ENCODE measurements around the gene SCLT1. TPM values are rescaled to one million over a fixed set of nuclear protein-coding genes. Genes with fewer than 3 reads are reported as not detected.

SCLT1 gene
- total RNA-seq, 2 donors from 2014 or later = 19.5 to 21.2 TPM

GRCh38 chr4:128869776-128870509 is 223.4 kb downstream of the SCLT1 start:
- H3K9me3 ChIP-seq (ENCODE audit: control insufficient read depth, low read length, poor library complexity, severe bottlenecking) = no peaks in the 10 kb centered on the region
- Mint-ChIP-seq H3K4me1 (peaks cover 10% of the 10 kb centered on the region), H3K36me3 (ENCODE audit: low read depth) (peaks cover 18% of the 10 kb centered on the region), H3K27me3 (no peaks in the 10 kb centered on the region), H3K27ac (peak overlapping the region; percentile 76), H3K4me3 (no peak overlapping the region)
- DNase-seq (no peak), ATAC-seq (no peak)

- no peaks in the 10 kb centered on the region for H3K27me3 Mint-ChIP-seq
- H3K36me3 Mint-ChIP-seq (ENCODE audit: low read depth) = peaks cover 17% of the 10 kb centered on the region
- peak overlapping the region; percentile 76 for H3K27ac Mint-ChIP-seq
- no peak for ATAC-seq
- H3K4me3 Mint-ChIP-seq = no peak overlapping the region
- no peaks in the 10 kb centered on the region for H3K9me3 ChIP-seq (ENCODE audit: control insufficient read depth, low read length, poor library complexity, severe bottlenecking)
- no peak for DNase-seq
- H3K4me1 Mint-ChIP-seq = peaks cover 10% of the 10 kb centered on the region
Observed at GRCh38 chr4:128868758-128869157, 224.6 kb downstream of the SCLT1 start.

GRCh38 chr4:128866691-128867090 is 226.6 kb downstream of the SCLT1 start:
- no peak for ATAC-seq
- no peaks in the 10 kb centered on the region for H3K9me3 ChIP-seq (ENCODE audit: control insufficient read depth, low read length, poor library complexity, severe bottlenecking)
- Mint-ChIP-seq H3K27me3 (no peaks in the 10 kb centered on the region), H3K27ac (peak overlapping the region; percentile 72), H3K4me1 (peaks cover 25% of the 10 kb centered on the region), H3K36me3 (ENCODE audit: low read depth) (peaks cover 12% of the 10 kb centered on the region), H3K4me3 (no peak overlapping the region)
- DNase-seq = no peak

- no peak for ATAC-seq
Observed at GRCh38 chr4:128866269-128866668, 227.1 kb downstream of the SCLT1 start.

GRCh38 chr4:128865132-128865531 is 228.2 kb downstream of the SCLT1 start:
- no peaks in the 10 kb centered on the region for H3K27me3 Mint-ChIP-seq
- DNase-seq (no peak), ATAC-seq (no peak)
- peak overlapping the region; percentile 72 for H3K27ac Mint-ChIP-seq
- peak overlapping the region; percentile 55 for H3K4me3 Mint-ChIP-seq
- H3K4me1 Mint-ChIP-seq = peaks cover 32% of the 10 kb centered on the region
- H3K36me3 Mint-ChIP-seq (ENCODE audit: low read depth) = peaks cover 10% of the 10 kb centered on the region
- no peaks in the 10 kb centered on the region for H3K9me3 ChIP-seq (ENCODE audit: control insufficient read depth, low read length, poor library complexity, severe bottlenecking)

More at GRCh38 chr4:128866269-128866668, 227.1 kb downstream of the SCLT1 start:
- Mint-ChIP-seq H3K36me3 (ENCODE audit: low read depth) (peaks cover 10% of the 10 kb centered on the region), H3K27me3 (no peaks in the 10 kb centered on the region), H3K4me1 (peaks cover 28% of the 10 kb centered on the region), H3K27ac (peak overlapping the region; percentile 72), H3K4me3 (no peak overlapping the region)
- no peaks in the 10 kb centered on the region for H3K9me3 ChIP-seq (ENCODE audit: control insufficient read depth, low read length, poor library complexity, severe bottlenecking)
- DNase-seq = no peak

GRCh38 chr4:128863312-128864075 is 229.8 kb downstream of the SCLT1 start:
- Mint-ChIP-seq H3K36me3 (ENCODE audit: low read depth) (peaks cover 17% of the 10 kb centered on the region), H3K27me3 (no peaks in the 10 kb centered on the region), H3K4me3 (peak overlapping the region; percentile 28), H3K4me1 (peaks cover 36% of the 10 kb centered on the region), H3K27ac (peak overlapping the region; percentile 88)
- DNase-seq (peak; percentile 53 to 60 (median 54)), ATAC-seq (peak; percentile 30)
- H3K9me3 ChIP-seq (ENCODE audit: control insufficient read depth, low read length, poor library complexity, severe bottlenecking) = no peaks in the 10 kb centered on the region

GRCh38 chr4:128862608-128863311 is 230.6 kb downstream of the SCLT1 start:
- peak in 2 of 3 donors; percentile 15 to 32 for DNase-seq
- Mint-ChIP-seq H3K36me3 (ENCODE audit: low read depth) (peaks cover 19% of the 10 kb centered on the region), H3K27me3 (no peaks in the 10 kb centered on the region), H3K27ac (peak overlapping the region; percentile 88), H3K4me1 (peaks cover 38% of the 10 kb centered on the region), H3K4me3 (peak overlapping the region; percentile 28)
- H3K9me3 ChIP-seq (ENCODE audit: control insufficient read depth, low read length, poor library complexity, severe bottlenecking) = no peaks in the 10 kb centered on the region
- peak; percentile 92 for ATAC-seq

GRCh38 chr4:128861856-128862518 is 231.4 kb downstream of the SCLT1 start:
- no peaks in the 10 kb centered on the region for H3K9me3 ChIP-seq (ENCODE audit: control insufficient read depth, low read length, poor library complexity, severe bottlenecking)
- Mint-ChIP-seq H3K4me1 (peaks cover 39% of the 10 kb centered on the region), H3K4me3 (peak overlapping the region; percentile 19), H3K36me3 (ENCODE audit: low read depth) (peaks cover 19% of the 10 kb centered on the region), H3K27me3 (no peaks in the 10 kb centered on the region), H3K27ac (peak overlapping the region; percentile 88)
- ATAC-seq (peak; percentile 18), DNase-seq (no peak)

- no peak overlapping the region for H3K4me3 Mint-ChIP-seq
- peaks cover 15% of the 10 kb centered on the region for H3K36me3 Mint-ChIP-seq (ENCODE audit: low read depth)
- H3K4me1 Mint-ChIP-seq = peaks cover 34% of the 10 kb centered on the region
- ATAC-seq (no peak), DNase-seq (no peak)
- no peaks in the 10 kb centered on the region for H3K27me3 Mint-ChIP-seq
- no peak overlapping the region for H3K27ac Mint-ChIP-seq
- H3K9me3 ChIP-seq (ENCODE audit: control insufficient read depth, low read length, poor library complexity, severe bottlenecking) = no peaks in the 10 kb centered on the region
Observed at GRCh38 chr4:128859887-128860677, 233.3 kb downstream of the SCLT1 start.

- H3K9me3 ChIP-seq (ENCODE audit: control insufficient read depth, low read length, poor library complexity, severe bottlenecking) = no peaks in the 10 kb centered on the region
Observed at GRCh38 chr4:128858879-128859671, 234.3 kb downstream of the SCLT1 start.

GRCh38 chr4:128856246-128856645 is 237.1 kb downstream of the SCLT1 start:
- ATAC-seq (no peak), DNase-seq (no peak)
- peak overlapping the region; percentile 80 for H3K27ac Mint-ChIP-seq
- H3K27me3 Mint-ChIP-seq = no peaks in the 10 kb centered on the region
- H3K9me3 ChIP-seq (ENCODE audit: control insufficient read depth, low read length, poor library complexity, severe bottlenecking) = no peaks in the 10 kb centered on the region
- H3K4me1 Mint-ChIP-seq = peaks cover 28% of the 10 kb centered on the region
- no peak overlapping the region for H3K4me3 Mint-ChIP-seq
- peaks cover 16% of the 10 kb centered on the region for H3K36me3 Mint-ChIP-seq (ENCODE audit: low read depth)

More at GRCh38 chr4:128858879-128859671, 234.3 kb downstream of the SCLT1 start:
- peaks cover 40% of the 10 kb centered on the region for H3K4me1 Mint-ChIP-seq
- H3K27ac Mint-ChIP-seq = peak overlapping the region; percentile 11
- ATAC-seq = no peak
- peaks cover 15% of the 10 kb centered on the region for H3K36me3 Mint-ChIP-seq (ENCODE audit: low read depth)
- DNase-seq = no peak
- no peak overlapping the region for H3K4me3 Mint-ChIP-seq
- no peaks in the 10 kb centered on the region for H3K27me3 Mint-ChIP-seq

Data from T-helper 17 cell (primary cell).